Endometrial microvascular endothelial cells (primary cell): ENCODE results near the gene IMMP2L. TPM values are rescaled to one million over a fixed set of nuclear protein-coding genes. Genes with fewer than 3 reads are reported as not detected.

Experiments
- in situ Hi-C: cut with HindIII; loops from 2 replicates; pipeline ENCODE4 v1.10.0; 2017; ENCODE audit warnings: low sequenced_read_pairs, low pct_unique_long_range_greater_than_20kb; ENCODE audit errors: inconsistent ontology term
- total RNA-seq: library from RNA; depleted of rRNA; stranded (reverse); fragments of >200 nt; gene quantifications from one replicate; pipeline ENCODE4 v1.2.3, GENCODE V29; 2015; ENCODE audit errors: inconsistent ontology term

The IMMP2L gene
- total RNA-seq, 1 donor from 2014 or later, result 1.6 TPM

DNA sequence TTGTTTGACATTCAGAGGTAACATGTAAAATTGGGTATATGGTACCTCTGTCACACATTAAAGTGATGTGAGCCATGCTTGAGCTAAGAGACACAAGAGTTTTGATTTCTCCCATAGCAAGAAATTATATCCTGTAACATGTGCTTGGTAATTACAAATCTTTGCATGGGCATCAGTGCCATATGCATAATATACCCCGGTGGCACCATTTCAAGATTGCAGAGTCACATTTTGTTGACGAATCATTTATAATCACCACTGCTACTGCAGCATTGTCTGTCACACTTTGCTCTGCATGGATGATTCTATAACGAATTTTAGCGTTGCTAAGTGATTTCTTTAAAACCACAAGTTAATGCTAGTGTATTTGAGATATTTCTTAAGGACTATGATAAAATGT lies 915.0 kb downstream of the IMMP2L start:
- in situ Hi-C loops, result no loop called here

DNA sequence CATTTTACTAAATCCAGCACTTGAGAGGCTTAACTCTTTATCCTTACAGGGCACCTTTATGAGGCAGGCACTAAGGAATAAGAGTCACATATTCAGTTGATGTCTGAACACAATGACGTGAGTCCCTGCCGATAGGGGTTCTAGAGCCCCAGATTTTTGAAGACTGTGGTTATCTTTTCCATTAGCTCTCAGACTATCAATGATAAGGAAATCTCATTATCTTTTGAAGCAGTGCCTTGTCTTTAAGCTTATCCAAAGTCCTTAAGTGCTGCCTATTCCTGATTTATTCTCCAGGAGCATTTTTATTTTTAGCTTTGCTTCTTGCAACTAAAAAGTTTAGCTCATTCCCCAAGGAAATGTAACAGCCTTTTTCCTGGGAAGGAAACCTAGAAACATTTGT lies 915.5 kb downstream of the IMMP2L start:
- in situ Hi-C loops, result no loop called here

DNA sequence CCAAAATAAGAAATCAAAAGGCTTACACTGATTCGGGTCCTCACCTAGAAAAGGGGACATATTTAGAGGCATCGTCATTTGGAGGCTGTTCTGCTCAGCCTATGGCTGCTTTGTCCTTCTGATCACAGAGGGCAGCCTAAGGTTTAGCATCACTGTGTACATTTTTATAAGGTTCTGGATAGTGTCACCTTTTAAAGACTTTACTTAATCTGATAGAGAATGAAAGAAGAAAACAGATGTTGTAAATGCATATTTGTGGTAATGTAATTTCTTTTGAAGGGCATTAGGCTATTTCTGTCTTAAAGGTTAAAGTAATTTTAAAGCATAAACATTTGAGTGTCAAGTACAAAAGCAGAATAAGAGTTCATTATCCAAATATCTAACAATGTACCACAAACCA lies 916.7 kb downstream of the IMMP2L start:
- in situ Hi-C loops, result no loop called here

DNA sequence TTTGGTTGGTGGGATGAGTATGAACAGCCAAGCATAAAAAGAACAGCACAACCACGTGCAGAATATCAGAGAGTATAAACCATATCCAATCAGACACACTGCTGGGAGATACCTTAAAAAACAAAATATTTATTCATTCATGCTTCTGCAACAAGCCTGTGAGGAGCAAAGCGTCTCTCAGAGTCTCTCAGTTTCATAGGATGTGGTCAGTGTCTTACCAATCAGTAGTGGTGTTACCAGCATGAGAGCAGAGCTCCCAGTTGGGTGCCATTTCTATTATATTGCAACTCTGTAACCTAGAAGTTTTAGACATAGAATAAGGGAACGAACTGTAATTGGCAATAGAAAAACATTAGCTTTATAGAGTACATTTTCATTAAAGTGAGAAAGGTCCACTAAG lies 917.2 kb downstream of the IMMP2L start:
- in situ Hi-C loops, result no loop called here

DNA sequence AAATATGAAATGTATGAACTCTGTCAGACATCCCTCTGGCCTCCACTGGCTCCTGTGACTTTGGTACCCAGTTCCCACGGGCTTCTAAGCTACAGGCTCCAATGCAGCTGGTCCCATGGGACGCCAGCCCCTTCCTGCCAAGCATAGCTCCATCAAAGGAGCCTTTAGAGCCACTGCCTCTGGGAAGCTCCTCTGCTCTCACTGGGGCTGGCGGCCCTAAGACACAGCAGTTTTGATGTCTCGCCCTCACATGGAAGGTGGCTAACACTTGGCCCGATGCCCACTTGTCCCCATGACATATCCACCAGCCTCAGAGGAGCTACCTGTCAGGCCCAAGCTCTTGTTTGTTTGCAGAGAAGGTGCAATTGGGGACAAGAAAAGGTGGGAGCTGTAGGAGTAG lies 925.0 kb downstream of the IMMP2L start:
- in situ Hi-C loops, result no loop called here

DNA sequence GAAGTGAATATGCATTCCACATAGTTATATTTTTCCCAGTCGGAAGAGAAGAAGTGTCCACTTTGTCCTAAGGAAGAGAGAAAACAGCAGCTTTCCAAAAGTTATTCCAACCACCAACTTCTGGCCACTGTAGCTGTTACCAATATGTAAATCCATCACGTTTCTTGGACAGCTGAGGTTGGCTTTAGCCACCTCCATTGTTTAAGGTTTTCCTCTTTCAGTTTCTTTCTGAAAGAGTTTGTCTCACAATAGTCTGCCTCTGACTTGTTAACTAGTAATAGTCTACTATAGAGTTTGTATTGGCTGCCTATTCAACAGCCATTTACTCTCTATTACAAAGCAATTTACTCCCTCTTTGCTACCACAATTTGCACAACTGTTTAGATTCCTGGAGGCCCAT lies 929.0 kb downstream of the IMMP2L start:
- in situ Hi-C loops, result no loop called here

DNA sequence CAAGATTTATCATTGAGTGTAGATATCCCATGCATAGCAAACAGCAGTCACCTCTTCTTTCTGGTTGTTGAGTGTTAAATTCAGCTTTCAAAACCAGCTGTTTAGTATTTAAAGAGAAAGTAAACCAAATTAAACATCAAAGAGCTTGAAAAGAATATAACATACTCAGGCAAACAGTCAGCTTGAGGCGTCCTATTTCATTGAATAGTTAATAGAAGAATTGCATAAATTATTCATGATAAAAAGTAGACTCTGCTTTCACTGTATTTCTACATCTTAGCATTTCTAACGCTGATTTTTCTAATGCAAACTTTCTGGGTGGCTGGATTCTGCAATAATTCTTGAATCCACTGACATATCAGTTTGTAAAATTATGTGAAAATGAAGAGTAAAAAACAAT lies 935.9 kb downstream of the IMMP2L start:
- in situ Hi-C loops, result no loop called here

DNA sequence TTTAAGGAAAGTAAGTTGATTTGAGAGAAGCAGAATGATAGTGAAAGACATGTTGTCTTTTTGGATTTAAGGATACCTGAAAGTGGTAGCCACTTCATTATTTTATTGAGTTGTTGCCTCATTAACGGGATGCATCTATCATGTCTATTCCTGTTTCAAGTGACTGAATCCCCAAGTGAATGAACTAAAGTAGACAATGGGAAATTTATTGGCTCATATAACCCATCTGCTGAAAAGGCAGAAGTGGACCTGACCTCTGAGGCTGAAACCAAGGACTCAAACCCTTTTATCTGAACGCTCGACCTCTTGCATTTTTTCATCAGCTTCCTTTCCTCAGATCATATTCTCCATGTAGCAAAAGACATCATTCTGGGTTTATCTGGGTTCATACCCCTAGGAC lies 937.0 kb downstream of the IMMP2L start:
- in situ Hi-C loops, result no loop called here

DNA sequence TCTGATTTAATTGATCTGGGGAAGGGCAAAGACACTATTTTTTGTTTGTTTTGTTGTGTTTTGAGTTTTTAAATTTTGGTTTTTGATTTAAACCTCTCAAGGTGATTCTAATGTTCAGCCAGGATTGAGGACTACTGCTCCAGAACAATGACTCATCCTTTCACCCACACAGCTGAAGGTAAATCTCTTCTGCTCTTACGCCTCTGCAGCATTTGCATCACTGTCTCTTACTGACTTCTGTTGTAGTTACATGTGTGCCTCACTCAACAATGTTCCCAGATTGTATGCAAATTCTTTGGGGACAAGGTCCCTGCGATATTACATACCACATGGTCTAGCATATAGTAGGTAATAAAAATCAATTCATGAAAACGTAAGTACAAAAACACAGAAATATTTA lies 938.9 kb downstream of the IMMP2L start:
- in situ Hi-C loops, result no loop called here

DNA sequence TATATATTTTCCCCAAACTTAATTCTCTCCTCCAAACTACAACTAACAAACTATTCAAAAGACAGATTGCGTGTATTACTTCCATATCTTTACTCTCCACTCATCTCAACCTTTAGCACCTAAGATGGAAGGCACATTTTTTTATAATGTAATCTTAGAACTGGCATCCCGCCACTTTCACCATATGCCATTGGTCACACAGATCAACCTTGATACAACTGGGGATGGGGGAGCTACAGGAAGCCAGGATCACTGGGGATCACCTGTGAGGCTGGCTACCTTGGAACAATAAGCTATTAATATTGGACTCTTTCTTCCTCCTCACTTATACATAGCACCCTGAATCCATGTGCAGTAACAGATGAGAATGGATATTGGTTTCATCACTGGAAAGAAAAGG lies 941.0 kb downstream of the IMMP2L start:
- in situ Hi-C loops, result no loop called here

DNA sequence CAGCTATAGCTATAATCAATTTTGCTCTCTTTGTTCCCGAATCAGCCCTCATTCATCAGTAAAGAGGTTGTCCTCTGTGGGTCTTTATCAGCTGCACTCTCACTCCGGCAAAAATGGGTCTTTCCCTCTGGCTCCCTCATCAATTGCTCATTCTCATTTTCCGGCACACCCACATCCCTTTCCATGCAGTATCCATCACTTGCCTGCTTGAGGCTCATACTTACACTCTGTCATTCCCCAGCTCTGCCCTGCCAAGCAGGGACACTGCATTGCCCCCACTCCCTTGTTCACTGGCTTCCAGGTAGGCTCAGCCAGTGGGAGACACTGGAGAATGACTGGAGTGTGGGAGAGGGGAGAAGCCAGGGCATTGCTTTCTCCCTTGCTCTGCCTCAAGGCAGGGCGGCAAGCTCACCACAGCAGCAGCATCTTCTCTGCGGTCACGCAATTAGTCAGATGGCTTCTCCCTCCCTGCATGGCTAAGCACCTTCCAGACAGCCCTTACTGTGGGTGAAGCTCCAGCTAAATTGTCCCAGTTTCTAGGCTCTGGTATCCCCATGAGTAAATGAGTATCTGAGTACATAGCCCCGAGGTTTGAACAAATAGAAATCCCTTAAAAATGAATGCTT lies 942.1 kb downstream of the IMMP2L start:
- in situ Hi-C loops, result no loop called here
